T-helper 22 cell (primary cell): ENCODE data around the gene CHMP2B.

Experiments used
- DNase-seq: peaks from one replicate; pipeline ENCODE4 v3.0.0-alpha.2; 2020; ENCODE audit warnings: low read depth

Gene CHMP2B

GRCh38 chr3:87227104-87227834, at the start of gene CHMP2B:
CHMP2B (plus strand) TSS chr3:87227309; CDS start chr3:87227523, 214 bp downstream.
- DNase-seq: peak; percentile 82

GRCh38 chr3:87179642-87180041, 47.5 kb upstream of the CHMP2B start:
- no peak for DNase-seq

DNA sequence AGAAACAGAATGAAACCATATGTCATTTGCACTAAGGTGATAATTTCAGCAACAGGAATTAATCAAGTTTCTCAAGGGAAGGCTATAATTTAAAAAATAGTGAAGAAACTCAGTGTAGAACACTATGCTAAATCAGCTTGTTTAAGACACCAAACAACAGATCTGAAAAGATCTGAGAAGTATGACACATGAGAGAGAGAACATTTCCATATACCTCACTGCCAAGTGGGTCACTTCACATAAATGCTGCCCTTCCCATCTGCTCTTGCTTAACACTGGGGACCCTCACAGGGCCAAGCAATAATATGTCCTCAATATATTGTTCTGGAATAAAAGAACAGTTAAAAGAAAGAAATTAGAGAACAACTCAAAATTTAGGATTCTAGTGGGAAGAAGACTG, 45.6 kb upstream of the CHMP2B start:
- DNase-seq: no peak

DNA sequence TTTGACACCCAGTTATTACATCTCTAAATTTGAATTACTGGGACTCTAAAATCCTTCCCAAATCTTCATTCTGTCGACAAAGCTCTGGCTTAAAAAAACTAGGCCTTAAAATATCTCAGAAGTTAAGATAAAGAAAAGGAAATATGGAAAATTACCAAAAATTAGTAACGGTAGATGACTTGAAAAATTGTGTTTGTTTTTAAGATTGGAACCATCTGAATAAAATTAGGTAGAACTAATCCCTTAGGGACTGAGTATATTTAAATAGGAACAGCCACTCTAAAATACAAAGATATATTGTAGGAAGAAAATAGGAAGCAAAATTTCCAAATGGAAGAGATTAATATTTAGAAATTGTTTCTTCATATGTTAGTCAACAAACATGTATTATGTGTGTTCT, 45.1 kb upstream of the CHMP2B start:
- DNase-seq: no peak

GRCh38 chr3:87186608-87187159, 40.4 kb upstream of the CHMP2B start:
- no peak for DNase-seq

DNA sequence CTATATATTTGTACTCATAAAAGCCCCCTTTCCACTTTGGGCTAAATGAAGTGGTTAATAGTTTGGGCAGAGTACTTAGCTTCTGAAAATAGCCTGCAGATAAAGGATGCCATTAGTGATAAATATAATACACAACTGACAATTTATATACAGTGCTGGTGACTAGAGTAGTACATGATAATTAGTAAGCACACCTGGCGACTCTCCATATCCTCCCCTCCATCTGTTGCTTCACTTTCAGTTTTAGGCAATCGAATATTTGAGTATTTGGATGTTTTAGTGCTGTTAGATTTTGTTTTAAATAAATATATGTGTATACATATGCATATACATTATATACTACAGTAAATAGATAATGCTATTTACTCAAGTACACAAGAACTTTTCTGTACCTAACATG, 35.9 kb upstream of the CHMP2B start:
- no peak for DNase-seq

DNA sequence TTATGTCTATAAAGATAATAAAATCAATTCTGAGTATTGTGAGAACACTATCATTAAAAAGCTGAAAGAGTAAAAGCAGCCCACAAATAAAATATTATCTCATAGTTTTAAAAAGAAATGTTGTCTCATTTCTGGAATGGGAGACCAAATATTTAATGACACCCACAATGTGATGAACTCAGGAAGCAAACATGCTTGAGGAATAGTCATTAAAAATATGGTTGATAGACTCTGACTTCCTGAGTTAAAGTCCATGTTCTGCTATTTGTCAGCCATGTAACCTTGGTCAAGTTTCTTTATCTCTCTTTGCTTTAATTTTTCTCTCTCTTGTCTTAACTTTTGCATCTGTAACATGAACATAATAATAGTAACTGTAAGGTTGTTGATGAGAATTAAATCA, 35.5 kb upstream of the CHMP2B start:
- no peak for DNase-seq

DNA sequence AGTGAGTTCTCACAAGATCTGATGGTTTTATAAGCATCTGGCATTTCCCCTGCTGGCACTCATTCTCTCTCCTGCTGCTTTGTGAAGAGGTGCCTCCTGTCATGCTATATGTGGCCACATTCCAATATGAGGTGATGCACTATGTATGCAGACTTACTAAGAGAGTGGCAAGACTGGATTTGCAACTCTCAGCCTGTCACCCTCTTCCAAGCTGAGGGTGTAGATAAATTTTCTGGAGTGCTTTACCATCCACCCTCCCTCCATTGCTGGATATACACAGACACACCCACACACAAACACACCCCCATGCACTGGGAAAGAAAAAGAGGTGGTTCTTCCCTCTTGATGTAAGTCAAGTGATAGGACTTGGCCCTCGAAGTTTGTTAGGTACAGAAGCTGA, 30.2 kb upstream of the CHMP2B start:
- no peak for DNase-seq

DNA sequence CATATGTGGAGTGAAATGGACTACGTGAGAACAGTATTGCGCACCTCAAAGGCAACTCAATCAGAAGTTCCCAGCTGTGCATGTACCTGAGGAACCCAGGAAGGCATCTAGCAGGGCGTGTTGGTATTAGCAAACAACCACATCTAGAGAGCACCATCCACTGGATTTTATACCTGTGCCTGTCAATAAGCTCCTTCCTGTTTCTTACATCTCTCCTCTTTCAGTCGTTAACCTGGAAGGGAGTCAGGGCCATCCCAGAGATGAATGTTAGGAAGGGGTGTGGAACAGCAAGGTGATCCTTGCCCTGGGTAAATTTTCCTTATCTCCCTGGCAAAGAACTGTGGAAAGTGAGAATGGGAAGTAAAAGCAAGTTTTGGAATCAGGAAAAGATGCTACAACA, 29.6 kb upstream of the CHMP2B start:
- no peak for DNase-seq

GRCh38 chr3:87198774-87199173, 28.3 kb upstream of the CHMP2B start:
- DNase-seq: no peak

GRCh38 chr3:87199628-87200027, 27.5 kb upstream of the CHMP2B start:
- DNase-seq: no peak

DNA sequence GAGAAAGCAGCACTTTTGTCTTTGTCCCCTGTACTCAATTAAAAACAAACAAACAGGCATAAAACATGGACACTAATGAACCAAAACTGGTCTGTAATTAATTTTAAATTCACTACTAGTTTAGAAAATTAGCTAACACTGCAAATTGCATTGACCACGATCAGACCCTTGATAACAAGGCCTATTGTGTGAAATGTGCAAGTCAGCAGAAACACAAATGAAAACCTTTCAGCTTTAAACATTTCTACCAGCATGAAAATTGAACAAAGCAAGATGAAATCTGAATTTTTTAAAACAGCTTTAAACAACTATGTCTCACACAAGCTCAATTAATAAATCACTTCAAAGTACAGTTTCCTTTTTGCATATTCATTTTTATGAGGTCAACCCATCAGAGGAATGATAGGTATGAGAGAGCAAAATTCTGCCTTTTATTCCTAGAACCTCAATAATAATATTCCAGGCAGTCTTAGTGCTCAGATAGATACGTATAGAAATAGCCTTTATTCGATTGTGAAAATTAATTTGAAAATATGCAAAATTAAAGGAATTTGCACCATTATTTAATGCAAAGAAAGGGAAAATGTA, 27.0 kb upstream of the CHMP2B start:
- DNase-seq: no peak

GRCh38 chr3:87201727-87202126, 25.4 kb upstream of the CHMP2B start:
- no peak for DNase-seq

- DNase-seq: no peak
These were observed 23.3 kb upstream of the CHMP2B start for GRCh38 chr3:87203809-87204208.

DNA sequence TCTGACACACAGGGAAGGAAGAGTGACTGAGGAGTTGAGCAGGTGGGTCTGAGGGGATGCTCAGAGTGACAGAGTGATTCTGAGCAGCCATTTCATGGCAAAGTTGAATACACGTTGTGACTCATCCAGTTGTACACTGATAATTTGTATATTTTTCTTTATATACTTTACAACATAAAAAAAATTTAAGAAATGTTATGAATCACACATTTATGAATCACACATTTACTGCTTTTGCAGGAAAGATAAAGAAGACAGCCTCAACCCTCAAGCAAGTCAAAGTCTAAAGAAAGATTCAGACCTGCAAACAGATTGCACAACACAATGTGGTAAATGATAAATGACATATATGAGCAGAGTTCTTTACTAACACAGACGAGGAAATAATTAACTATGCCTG, 21.0 kb upstream of the CHMP2B start:
- no peak for DNase-seq

- no peak for DNase-seq
These were observed 20.5 kb upstream of the CHMP2B start for GRCh38 chr3:87206635-87207034.

DNA sequence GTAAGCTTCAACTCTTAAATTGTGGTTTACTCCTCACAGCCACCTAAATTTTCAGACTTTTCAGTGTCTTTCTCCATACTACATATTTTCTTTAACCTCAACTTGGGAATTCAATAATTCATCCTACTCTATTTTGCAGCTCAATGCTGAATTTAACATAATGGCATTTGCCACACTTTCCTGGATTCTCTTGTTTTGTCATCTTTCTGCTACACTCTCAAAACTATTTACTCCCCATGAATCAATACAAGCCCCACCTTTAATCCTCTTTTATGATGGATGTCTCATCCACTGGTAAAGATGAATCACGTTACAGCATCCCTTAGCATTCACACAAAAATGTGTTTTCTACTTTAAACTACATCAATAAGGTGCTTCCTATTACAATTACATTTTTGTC, 19.6 kb upstream of the CHMP2B start:
- DNase-seq: no peak

DNA sequence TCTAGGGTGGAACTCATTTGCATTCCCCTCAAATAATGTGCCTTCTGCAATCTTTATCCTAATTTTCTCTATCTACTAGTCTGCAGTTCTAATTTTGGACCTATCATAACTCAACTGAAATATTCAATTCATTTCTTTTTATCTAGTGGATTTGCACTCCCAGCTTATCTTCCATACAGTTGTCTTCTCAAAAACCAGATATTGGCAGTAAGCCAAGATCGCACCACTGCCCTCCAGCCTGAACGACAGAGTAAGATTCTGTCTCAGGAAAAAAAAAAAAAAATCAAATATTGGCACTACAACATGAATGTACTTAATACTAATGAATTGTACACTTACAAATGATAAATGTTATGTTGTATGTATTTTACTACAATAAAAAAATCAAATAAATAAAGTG, 18.0 kb upstream of the CHMP2B start:
- no peak for DNase-seq

DNA sequence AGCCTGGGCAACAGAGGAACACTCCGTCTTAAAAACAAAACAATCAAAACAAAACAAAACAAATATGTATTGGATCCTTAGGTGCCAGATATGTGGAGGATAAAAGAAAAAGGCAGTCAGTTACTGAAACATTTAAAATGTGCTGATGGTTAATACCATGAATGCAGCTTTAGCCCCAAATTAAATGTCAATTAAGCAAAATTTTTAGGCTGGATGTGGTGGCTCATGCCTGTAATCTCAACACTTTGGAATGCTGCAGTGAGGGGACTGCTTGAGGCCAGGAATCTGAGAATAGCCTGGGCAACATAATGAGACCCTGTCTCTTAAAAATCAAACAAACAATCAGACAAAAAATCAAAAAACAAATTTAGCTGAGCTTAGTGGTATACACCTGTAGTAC, 8.5 kb upstream of the CHMP2B start:
- no peak for DNase-seq

GRCh38 chr3:87219611-87220010, 7.5 kb upstream of the CHMP2B start:
- DNase-seq: no peak

DNA sequence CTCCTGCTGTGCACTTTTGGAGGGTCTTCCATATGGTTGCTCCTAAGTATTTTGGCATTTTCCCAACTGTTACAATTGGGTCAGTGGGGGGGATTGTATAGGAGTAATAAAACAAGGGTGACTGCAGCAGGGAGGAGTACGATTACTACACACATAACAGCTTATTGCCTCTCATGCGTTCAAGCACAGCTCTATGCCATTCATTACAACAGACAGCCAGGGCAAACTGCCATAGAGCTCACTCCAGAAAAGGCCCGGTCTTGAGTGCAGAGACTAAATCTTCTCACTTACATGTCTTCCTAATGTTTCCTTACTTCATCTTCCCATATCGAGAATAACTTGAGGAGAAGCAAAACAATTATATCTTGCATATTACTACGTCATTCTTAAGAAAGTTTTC, 1.4 kb upstream of the CHMP2B start:
- DNase-seq: no peak

DNA sequence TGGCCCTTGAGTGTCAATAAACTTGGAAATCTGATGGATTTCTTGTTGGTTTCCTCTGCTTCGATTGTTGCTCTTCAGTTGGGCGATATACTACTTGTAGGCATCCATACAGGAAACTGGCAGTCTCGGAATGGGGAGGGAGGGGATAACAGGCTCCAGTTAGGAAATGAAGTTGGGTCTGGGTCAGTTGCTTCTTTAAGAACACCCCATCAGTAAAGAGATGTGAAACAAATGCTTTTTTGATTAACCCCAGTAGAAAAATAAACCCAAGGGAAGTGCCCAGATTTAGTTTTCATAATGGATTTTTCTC, 681 bp downstream of the CHMP2B start:
- no peak for DNase-seq

DNA sequence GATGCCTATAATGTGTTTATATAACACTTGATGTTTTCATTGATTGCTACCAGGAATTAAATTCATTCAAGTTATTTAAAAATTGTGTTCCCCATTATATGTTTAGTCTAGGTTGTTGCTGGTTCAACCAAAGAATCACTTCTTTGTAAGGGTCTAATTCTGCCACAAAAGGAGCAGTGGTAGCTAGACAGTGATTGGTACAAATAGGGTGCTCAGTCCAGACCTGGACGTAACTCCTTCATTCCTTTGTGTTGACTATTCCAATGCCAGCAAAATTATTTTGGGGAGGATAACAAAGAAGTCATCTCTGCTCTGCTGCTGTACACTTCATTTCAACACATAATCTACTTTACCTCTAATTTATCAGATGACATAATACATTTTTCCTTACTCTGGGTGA, 1.2 kb downstream of the CHMP2B start:
- no peak for DNase-seq

- no peak for DNase-seq
These were observed 2.0 kb downstream of the CHMP2B start for GRCh38 chr3:87229113-87229512.
